PC-3 (cell line): ENCODE results near the gene RALB.

Experiments used
- CTCF ChIP-seq: fragments of 300-600 bp; sonication (generic); conservative IDR thresholded peaks from 2 replicates; pipeline ENCODE4 v1.5.1; 2017; ENCODE audit warnings: antibody characterized with exemption, low read depth, mild to moderate bottlenecking, low read length
- EZH2 ChIP-seq: fragments of 300-600 bp; sonication (generic); IDR thresholded peaks from one replicate; pipeline ENCODE4 v1.6.1; 2017; ENCODE audit warnings: antibody characterized with exemption, mild to moderate bottlenecking, low read length; ENCODE audit not compliant: unreplicated experiment

- no peak for TF ChIP-seq EZH2
- TF ChIP-seq CTCF: no peak
Measured at GRCh38 chr2:120224256-120224655, 28.4 kb upstream of the RALB start.
